ENCODE measurements around the gene ZSCAN5B. TPM values are rescaled to one million over a fixed set of nuclear protein-coding genes. Genes with fewer than 3 reads are reported as not detected.
"Not testable (repeated sequence)": the region's sequence is repeated elsewhere in the genome, so short reads cannot be mapped to it uniquely, and the experiment has no call there.

The ZSCAN5B gene
- total RNA-seq, 2 donors from 2014 or later, result not detected

GRCh38 chr19:56162258-56162657 lies 35.3 kb downstream of the ZSCAN5B start:
- Mint-ChIP-seq H3K27ac (no peak overlapping the region), H3K27me3 (peaks cover 3 to 7% of the 10 kb centered on the region in 2 donors), H3K4me3 (no peak overlapping the region), H3K9me3 (no peaks in the 10 kb centered on the region), H3K36me3 (peaks cover 9% of the 10 kb centered on the region), H3K4me1 (ENCODE audit: low read depth in 2 of 2) (peaks cover 0 to 4% of the 10 kb centered on the region in 2 donors)
- ATAC-seq (peak in 1 of 2 donors; percentile 52), DNase-seq (ENCODE audit: low spot score) (no peak)

DNA sequence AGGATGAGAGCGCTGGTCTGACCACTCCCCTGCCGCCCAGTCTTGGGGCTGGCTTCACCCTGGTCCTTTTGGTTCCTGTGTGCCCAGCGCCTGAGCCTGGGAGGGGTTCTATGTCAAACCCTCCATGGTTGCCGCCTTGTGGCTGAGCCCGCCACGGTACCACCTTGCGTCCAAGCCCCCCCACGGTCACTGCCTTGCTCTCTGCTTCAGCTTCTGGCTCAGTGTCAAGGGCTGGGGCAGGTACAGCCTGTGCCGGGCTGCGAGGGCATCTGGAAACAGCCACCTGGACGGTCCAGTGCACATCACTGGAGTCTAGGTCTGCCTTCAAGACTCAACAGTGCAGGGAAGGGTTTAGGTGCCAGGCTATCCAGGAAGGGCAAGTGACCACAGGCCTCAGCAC lies 36.0 kb downstream of the ZSCAN5B start:
- DNase-seq (ENCODE audit: low spot score), result no peak
- Mint-ChIP-seq H3K36me3 (peaks cover 9% of the 10 kb centered on the region), H3K9me3 (no peaks in the 10 kb centered on the region), H3K27ac (no peak overlapping the region), H3K27me3 (peaks cover 3 to 7% of the 10 kb centered on the region in 2 donors), H3K4me1 (ENCODE audit: low read depth in 2 of 2) (peaks cover 0 to 4% of the 10 kb centered on the region in 2 donors), H3K4me3 (no peak overlapping the region)
- no peak for ATAC-seq

GRCh38 chr19:56159622-56160271 lies 37.8 kb downstream of the ZSCAN5B start:
- peaks cover 9% of the 10 kb centered on the region for H3K36me3 Mint-ChIP-seq
- ATAC-seq, result peak in 1 of 2 donors; percentile 11
- no peaks in the 10 kb centered on the region for H3K9me3 Mint-ChIP-seq
- H3K4me3 Mint-ChIP-seq, result no peak overlapping the region
- no peak for DNase-seq (ENCODE audit: low spot score)
- peaks cover 0 to 4% of the 10 kb centered on the region in 2 donors for H3K4me1 Mint-ChIP-seq (ENCODE audit: low read depth in 2 of 2)
- H3K27ac Mint-ChIP-seq, result no peak overlapping the region
- peaks cover 0 to 2% of the 10 kb centered on the region in 2 donors for H3K27me3 Mint-ChIP-seq

DNA sequence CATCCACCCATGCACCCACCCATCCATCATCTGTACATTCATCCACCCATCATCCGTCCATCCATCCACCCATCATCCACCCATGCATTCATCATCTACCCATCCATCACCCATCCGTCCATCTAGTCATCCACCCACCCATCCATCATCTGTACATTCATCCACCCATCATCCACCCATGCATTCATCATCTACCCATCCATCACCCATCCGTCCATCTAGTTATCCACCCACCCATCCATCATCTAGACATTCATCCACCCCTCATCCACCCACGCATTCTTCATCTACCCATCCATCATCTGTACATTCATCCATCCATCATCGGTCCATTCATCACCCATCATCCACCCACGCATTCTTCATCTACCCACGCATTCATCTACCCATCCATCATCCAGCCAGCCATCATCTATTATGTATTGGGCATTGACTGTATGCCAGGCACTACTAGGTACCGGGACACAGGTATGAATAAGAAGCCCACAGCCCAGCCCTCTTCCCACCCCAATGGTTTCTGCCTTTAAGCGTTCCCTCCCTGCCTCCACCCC lies 38.5 kb downstream of the ZSCAN5B start:
- Mint-ChIP-seq H3K9me3 (no peaks in the 10 kb centered on the region), H3K27ac (no peak overlapping the region)
- no peak for ATAC-seq

GRCh38 chr19:56158170-56158757 lies 39.3 kb downstream of the ZSCAN5B start:
- Mint-ChIP-seq H3K36me3 (peaks cover 9% of the 10 kb centered on the region), H3K27ac (no peak overlapping the region)

More for the DNA sequence above, 38.5 kb downstream of the ZSCAN5B start:
- Mint-ChIP-seq H3K4me3 (no peak overlapping the region), H3K4me1 (ENCODE audit: low read depth in 2 of 2) (peaks cover 0 to 4% of the 10 kb centered on the region in 2 donors), H3K27me3 (no peaks in the 10 kb centered on the region), H3K36me3 (peaks cover 9% of the 10 kb centered on the region)
- no peak for DNase-seq (ENCODE audit: low spot score)

GRCh38 chr19:56156768-56157167 lies 40.8 kb downstream of the ZSCAN5B start:
- Mint-ChIP-seq H3K27ac (no peak overlapping the region), H3K9me3 (no peaks in the 10 kb centered on the region), H3K4me1 (ENCODE audit: low read depth in 2 of 2) (peaks cover 4 to 9% of the 10 kb centered on the region in 2 donors), H3K36me3 (peaks cover 9% of the 10 kb centered on the region), H3K27me3 (no peaks in the 10 kb centered on the region), H3K4me3 (no peak overlapping the region)
- ATAC-seq (no peak), DNase-seq (ENCODE audit: low spot score) (no peak)

More at GRCh38 chr19:56158170-56158757, 39.3 kb downstream of the ZSCAN5B start:
- ATAC-seq, result no peak
- no peaks in the 10 kb centered on the region for H3K27me3 Mint-ChIP-seq
- peaks cover 7% of the 10 kb centered on the region in 2 donors for H3K4me1 Mint-ChIP-seq (ENCODE audit: low read depth in 2 of 2)
- no peak overlapping the region for H3K4me3 Mint-ChIP-seq
- DNase-seq (ENCODE audit: low spot score), result no peak
- no peaks in the 10 kb centered on the region for H3K9me3 Mint-ChIP-seq

- peak; percentile 4 to 22 for ATAC-seq
- no peak overlapping the region for H3K27ac Mint-ChIP-seq
Observed at GRCh38 chr19:56155124-56155687, 42.4 kb downstream of the ZSCAN5B start.

GRCh38 chr19:56153507-56153906 lies 44.1 kb downstream of the ZSCAN5B start:
- DNase-seq (ENCODE audit: low spot score), result no peak
- Mint-ChIP-seq H3K36me3 (no peaks in the 10 kb centered on the region), H3K4me3 (no peak overlapping the region), H3K27ac (no peak overlapping the region), H3K9me3 (no peaks in the 10 kb centered on the region), H3K27me3 (no peaks in the 10 kb centered on the region), H3K4me1 (ENCODE audit: low read depth in 2 of 2) (peaks cover 7 to 14% of the 10 kb centered on the region in 2 donors)
- ATAC-seq, result no peak

More at GRCh38 chr19:56155124-56155687, 42.4 kb downstream of the ZSCAN5B start:
- H3K9me3 Mint-ChIP-seq, result no peaks in the 10 kb centered on the region
- H3K4me1 Mint-ChIP-seq (ENCODE audit: low read depth in 2 of 2), result peaks cover 6 to 12% of the 10 kb centered on the region in 2 donors
- H3K4me3 Mint-ChIP-seq, result no peak overlapping the region
- H3K27me3 Mint-ChIP-seq, result no peaks in the 10 kb centered on the region
- peaks cover 9% of the 10 kb centered on the region for H3K36me3 Mint-ChIP-seq
- no peak for DNase-seq (ENCODE audit: low spot score)

- DNase-seq (ENCODE audit: low spot score), result no peak
- H3K27me3 Mint-ChIP-seq, result no peaks in the 10 kb centered on the region
- no peaks in the 10 kb centered on the region for H3K9me3 Mint-ChIP-seq
- no peaks in the 10 kb centered on the region for H3K36me3 Mint-ChIP-seq
- H3K4me1 Mint-ChIP-seq (ENCODE audit: low read depth in 2 of 2), result peaks cover 7 to 14% of the 10 kb centered on the region in 2 donors
- ATAC-seq, result no peak
- no peak overlapping the region for H3K27ac Mint-ChIP-seq
- no peak overlapping the region for H3K4me3 Mint-ChIP-seq
Observed at GRCh38 chr19:56152644-56153043, 44.9 kb downstream of the ZSCAN5B start.

- Mint-ChIP-seq H3K4me3 (no peak overlapping the region), H3K27ac (no peak overlapping the region)
Observed at GRCh38 chr19:56150358-56150757, 47.2 kb downstream of the ZSCAN5B start.

DNA sequence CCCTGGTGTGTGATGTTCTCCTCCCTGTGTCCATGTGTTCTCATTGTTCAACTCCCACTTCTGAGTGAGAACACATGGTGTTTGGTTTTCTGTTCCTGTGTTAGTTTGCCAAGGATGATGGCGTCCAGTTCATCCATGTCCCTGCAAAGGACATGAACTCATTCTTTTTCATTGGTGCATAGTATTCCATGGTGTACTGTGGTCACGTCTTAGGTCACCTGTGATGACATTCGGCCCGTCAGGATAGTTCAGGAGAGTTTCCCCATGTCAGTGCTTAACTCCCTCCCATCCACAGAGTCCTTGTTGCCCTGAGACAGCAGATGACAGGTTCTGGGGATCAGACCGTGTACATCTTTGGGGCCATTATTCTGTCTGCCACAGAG lies 47.9 kb downstream of the ZSCAN5B start:
- H3K27me3 Mint-ChIP-seq, result no peaks in the 10 kb centered on the region
- ATAC-seq, result no peak
- peaks cover 7 to 14% of the 10 kb centered on the region in 2 donors for H3K4me1 Mint-ChIP-seq (ENCODE audit: low read depth in 2 of 2)
- no peak overlapping the region for H3K27ac Mint-ChIP-seq
- no peak for DNase-seq (ENCODE audit: low spot score)
- no peaks in the 10 kb centered on the region for H3K36me3 Mint-ChIP-seq
- no peak overlapping the region for H3K4me3 Mint-ChIP-seq
- no peaks in the 10 kb centered on the region for H3K9me3 Mint-ChIP-seq

More at GRCh38 chr19:56150358-56150757, 47.2 kb downstream of the ZSCAN5B start:
- Mint-ChIP-seq H3K9me3 (no peaks in the 10 kb centered on the region), H3K36me3 (no peaks in the 10 kb centered on the region), H3K4me1 (ENCODE audit: low read depth in 2 of 2) (peaks cover 7 to 14% of the 10 kb centered on the region in 2 donors), H3K27me3 (no peaks in the 10 kb centered on the region)
- DNase-seq (ENCODE audit: low spot score) (no peak), ATAC-seq (no peak)

DNA sequence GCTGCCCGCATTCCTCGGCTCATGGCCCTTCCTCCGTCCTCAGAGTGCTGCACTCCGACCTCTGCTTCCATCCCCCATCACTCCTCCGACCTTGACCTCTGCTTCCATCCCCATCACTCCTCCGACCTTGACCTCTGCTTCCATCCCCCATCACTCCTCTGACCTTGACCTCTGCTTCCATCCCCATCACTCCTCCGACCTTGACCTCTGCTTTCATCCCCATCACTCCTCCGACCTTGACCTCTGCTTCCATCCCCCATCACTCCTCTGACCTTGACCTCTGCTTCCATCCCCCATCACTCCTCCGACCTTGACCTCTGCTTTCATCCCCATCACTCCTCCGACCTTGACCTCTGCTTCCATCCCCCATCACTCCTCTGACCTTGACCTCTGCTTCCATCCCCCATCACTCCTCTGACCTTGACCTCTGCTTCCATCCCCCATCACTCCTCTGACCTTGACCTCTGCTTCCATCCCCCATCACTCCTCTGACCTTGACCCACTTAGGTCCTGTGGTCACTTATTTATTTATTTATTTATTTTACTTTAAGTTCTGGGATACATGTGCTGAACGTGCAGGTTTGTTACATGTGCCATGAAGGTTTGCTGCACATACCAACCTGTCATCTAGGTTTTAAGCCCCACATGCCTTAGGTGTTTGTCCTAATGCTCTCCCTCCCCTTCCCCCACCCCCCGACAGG lies 48.5 kb downstream of the ZSCAN5B start:
- not testable (repeated sequence) for DNase-seq (ENCODE audit: low spot score); H3K4me3 Mint-ChIP-seq; H3K27me3 Mint-ChIP-seq; H3K27ac Mint-ChIP-seq; H3K36me3 Mint-ChIP-seq; ATAC-seq; H3K9me3 Mint-ChIP-seq
- H3K4me1 Mint-ChIP-seq (ENCODE audit: low read depth in 2 of 2), result peaks cover 10 to 18% of the 10 kb centered on the region in 2 donors

- H3K4me1 Mint-ChIP-seq (ENCODE audit: low read depth in 2 of 2), result peaks cover 12 to 18% of the 10 kb centered on the region in 2 donors
- no peak overlapping the region for H3K4me3 Mint-ChIP-seq
- no peak overlapping the region for H3K27ac Mint-ChIP-seq
- H3K36me3 Mint-ChIP-seq, result no peaks in the 10 kb centered on the region
- DNase-seq (ENCODE audit: low spot score), result no peak
- no peaks in the 10 kb centered on the region for H3K9me3 Mint-ChIP-seq
- peak in 1 of 2 donors; percentile 26 for ATAC-seq
- no peaks in the 10 kb centered on the region for H3K27me3 Mint-ChIP-seq
Observed at GRCh38 chr19:56148096-56148495, 49.5 kb downstream of the ZSCAN5B start.
